Erythroblast (primary cell): ENCODE measurements around the gene SLC25A27.
A peak's percentile ranks its signal among the peaks of the same experiment; 100 is the strongest.

ENCODE experiments used
- DNase-seq, 2 experiments: peaks; one replicate each; lab custom pipeline; 2025; lab: John Stamatoyannopoulos, UW
- GATA1 ChIP-seq: IDR thresholded peaks from 2 replicates; pipeline ENCODE4 v1.6.1; 2011; ENCODE audit warnings: low read depth, mild to moderate bottlenecking, control low read depth, low read length, moderate library complexity
- POLR2A ChIP-seq: IDR thresholded peaks from 2 replicates; pipeline ENCODE4 v1.6.1; 2011; ENCODE audit warnings: mild to moderate bottlenecking, low read length

SLC25A27 gene, protein sequence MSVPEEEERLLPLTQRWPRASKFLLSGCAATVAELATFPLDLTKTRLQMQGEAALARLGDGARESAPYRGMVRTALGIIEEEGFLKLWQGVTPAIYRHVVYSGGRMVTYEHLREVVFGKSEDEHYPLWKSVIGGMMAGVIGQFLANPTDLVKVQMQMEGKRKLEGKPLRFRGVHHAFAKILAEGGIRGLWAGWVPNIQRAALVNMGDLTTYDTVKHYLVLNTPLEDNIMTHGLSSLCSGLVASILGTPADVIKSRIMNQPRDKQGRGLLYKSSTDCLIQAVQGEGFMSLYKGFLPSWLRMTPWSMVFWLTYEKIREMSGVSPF

GRCh38 chr6:46652603-46653438, at the start of gene SLC25A27, which contains the start of gene CYP39A1:
SLC25A27 (plus strand) TSS chr6:46652975; CDS start chr6:46653193, 218 bp downstream.
CYP39A1 (minus strand) TSS chr6:46652818; CDS start chr6:46652582, 236 bp downstream.
- TF ChIP-seq GATA1 (no peak), POLR2A (no peak)

GRCh38 chr6:46605091-46605797, 47.5 kb upstream of the SLC25A27 start:
- TF ChIP-seq GATA1 (no peak), POLR2A (no peak)
- DNase-seq: no peak

More at GRCh38 chr6:46652603-46653438, at the start of gene SLC25A27, which contains the start of gene CYP39A1:
- peak; percentile 76 to 85 for DNase-seq

- TF ChIP-seq POLR2A: no peak
- no peak for TF ChIP-seq GATA1
- no peak for DNase-seq
Measured at GRCh38 chr6:46606338-46606737, 46.4 kb upstream of the SLC25A27 start.

DNA sequence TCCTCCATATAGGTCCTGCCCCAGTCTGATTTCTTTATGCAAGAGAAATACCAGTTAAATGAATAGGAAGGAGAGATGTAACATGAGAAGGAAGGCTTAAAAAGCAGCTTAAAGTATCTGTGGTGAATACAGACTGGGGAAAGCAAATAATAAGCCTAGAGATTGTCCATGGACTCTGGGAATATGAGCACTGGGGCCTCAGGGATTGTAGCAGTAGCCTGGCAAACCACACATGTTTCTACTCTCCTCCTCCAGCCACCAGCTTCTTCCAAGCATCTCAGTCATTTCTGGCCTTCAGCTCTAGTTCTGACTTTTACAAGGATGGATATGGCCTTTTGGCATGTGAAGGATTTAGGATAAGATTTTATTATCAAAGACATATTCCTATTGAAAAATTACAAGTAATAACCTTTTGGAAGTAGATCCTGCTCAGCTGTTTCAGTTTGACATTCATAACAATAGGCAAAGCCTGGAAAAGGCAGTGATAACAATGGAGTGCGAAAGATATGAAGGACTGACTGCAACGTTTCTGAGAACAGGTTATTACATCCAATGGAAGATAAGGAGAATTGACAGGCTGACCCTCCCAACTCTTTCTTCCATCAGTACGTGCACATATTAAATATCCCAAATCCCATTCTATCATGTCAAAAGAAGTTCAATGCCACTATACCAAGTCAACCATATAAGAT, 41.8 kb upstream of the SLC25A27 start:
- no peak for DNase-seq
- no peak for TF ChIP-seq POLR2A
- no peak for TF ChIP-seq GATA1

DNA sequence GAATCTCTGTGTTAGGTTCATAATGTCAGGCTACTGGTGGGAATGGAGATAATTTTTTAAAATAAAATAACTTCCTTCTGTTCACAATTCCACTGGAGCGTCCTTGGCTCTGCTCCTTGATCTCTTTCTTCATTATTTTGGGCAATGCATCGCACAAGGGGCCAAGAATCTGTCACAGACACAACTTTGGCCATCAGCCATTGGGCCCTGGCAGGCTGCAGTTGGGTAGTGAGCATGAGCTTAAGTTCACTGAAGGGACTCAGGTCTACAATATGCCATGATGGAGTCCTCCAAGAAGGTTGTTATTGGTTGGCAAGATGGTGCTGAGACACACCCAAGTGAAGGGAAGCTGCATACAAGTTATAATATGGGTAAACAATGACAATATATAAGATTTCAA, 40.1 kb upstream of the SLC25A27 start:
- no peak for TF ChIP-seq POLR2A
- no peak for TF ChIP-seq GATA1
- DNase-seq: no peak

GRCh38 chr6:46618726-46619125, 34.0 kb upstream of the SLC25A27 start:
- TF ChIP-seq GATA1 (no peak), POLR2A (no peak)
- no peak for DNase-seq

DNA sequence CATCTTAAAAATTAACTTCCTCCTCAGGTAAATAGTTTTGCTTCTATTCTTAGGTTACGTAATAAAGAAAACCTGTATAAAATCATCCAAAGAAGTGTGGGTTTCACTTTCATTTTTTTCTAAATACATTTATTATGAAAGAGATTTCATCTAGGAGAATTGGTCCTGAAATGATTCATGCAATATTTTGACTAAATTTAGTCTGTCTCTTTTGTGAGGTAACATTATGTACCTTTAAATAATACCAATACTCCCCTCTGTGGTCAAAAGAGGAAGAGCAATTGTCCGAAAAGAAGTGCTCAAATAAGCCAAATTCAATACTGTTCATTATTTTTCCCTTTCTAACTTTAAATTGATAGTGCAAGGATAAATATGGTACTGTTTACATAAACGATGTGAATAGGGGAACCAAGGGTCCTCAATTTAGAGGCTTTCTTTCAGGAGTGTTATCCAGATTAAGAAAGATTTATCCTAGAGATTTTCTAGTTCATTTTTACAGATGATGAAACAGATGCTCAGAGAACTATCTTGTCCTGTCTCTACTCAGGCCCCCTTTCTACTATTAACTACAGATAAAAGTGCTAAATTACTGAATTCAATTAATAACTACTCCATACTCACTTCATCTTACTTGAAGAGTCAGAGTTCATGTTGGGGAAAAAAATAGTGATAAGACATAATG, 26.4 kb upstream of the SLC25A27 start:
- peak; percentile 6 to 20 for DNase-seq

GRCh38 chr6:46626976-46627375, 25.8 kb upstream of the SLC25A27 start:
- DNase-seq: no peak

More for the DNA sequence above, 26.4 kb upstream of the SLC25A27 start:
- TF ChIP-seq POLR2A (no peak), GATA1 (no peak)

DNA sequence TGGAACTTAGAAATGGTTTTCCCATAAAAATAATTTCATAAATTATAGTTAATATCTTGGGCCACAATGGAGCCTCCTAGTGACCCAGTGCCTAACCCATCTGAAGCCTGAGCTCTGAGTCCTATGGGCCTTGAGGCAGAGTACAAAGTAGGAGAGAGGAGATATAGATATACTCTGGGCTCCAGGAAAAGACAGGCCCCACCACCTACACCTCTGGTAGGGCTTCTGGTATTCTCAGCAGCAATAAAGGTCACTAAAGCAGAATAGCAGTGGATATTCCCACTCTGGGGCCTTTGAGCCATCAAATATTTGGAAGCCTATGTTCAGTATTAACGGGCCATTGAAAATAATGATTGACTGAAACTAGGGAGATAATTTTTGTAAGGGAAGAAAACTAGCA, 24.3 kb upstream of the SLC25A27 start:
- no peak for DNase-seq
- TF ChIP-seq POLR2A (no peak), GATA1 (no peak)

More at GRCh38 chr6:46626976-46627375, 25.8 kb upstream of the SLC25A27 start:
- TF ChIP-seq POLR2A: no peak
- TF ChIP-seq GATA1: no peak

DNA sequence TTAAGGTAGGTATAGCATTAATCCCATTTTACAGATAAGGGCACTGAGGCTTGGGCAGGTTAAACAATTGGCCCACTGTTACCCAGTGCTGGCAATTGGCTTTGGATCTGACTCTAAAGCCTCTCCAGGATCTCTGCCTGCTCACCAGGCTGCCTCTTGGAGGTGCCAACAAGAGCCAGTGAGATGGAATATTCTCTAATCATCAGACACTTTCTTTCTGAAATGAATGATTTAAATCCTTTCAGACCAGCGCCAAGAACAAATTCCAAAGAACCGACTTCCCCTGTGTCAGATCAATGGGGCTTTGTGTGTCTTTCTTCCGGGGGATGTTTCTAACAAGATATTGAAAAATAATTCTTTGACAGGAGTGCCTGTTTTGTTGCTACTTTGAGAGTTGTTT, 23.8 kb upstream of the SLC25A27 start:
- TF ChIP-seq GATA1: no peak
- TF ChIP-seq POLR2A: no peak
- DNase-seq: no peak

DNA sequence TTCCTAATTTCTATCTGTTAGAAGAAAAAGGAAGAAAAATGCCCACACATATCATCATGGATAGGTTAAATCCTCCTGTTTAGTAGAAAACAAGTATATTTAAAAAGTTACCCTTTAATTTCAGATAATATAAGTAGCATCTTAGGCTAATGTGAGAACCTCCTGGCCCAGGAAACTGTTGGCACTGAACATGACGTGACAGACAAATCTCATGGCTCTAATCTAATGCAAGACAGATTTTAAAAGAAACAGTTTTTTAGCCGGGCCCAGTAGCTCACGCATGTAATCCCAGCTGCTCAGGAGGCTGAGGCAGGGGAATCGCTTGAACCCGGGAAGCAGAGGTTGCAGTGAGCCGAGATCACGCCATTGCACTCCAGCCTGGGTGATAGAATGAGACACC, 23.1 kb upstream of the SLC25A27 start:
- TF ChIP-seq GATA1 (no peak), POLR2A (no peak)
- DNase-seq: no peak

DNA sequence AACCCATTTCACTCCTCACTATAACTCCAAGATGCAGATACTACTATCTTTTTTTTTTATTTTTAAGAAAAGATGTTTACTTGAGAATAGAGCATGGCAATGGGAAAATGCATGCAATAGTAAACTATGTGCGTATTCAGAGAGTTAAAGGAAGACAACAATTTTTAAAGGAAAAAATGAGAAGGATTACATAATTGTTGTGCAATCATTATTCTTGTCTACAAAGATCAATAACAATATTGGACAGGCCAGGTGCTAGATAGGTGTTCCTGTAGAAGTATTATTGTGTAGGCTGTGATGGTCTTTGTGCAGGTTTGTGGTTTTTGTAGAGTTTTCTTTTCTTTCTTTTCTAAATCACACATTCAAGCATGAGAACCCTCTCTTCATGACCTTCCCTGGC, 20.7 kb upstream of the SLC25A27 start:
- no peak for TF ChIP-seq GATA1
- no peak for DNase-seq
